Left kidney (tissue), 2 donors: ENCODE results near the gene MACROD2. TPM values are rescaled to one million over a fixed set of nuclear protein-coding genes. Genes with fewer than 3 reads are reported as not detected.
"Not testable (repeated sequence)": the region's sequence is repeated elsewhere in the genome, so short reads cannot be mapped to it uniquely, and the experiment has no call there.

Source experiments
- DNase-seq: peaks from one replicate; pipeline ENCODE4 v3.0.0-alpha.2; 2013
- polyA plus RNA-seq: library from polyadenylated mRNA; unstranded; fragments of 120-200 nt; gene quantifications from one replicate; pipeline ENCODE4 v1.2.1, GENCODE V29; 2013; ENCODE audit not compliant: insufficient read length

MACROD2 gene
- polyA plus RNA-seq, 1 donor: 17.2 TPM

- DNase-seq: no peak
Observed at GRCh38 chr20:14260367-14260766, 265.1 kb downstream of the MACROD2 start.

GRCh38 chr20:14264869-14265268 lies 269.6 kb downstream of the MACROD2 start:
- DNase-seq: no peak

GRCh38 chr20:14266246-14266645 lies 270.9 kb downstream of the MACROD2 start:
- no peak for DNase-seq

GRCh38 chr20:14270751-14271150 lies 275.4 kb downstream of the MACROD2 start:
- DNase-seq: not testable (repeated sequence)

GRCh38 chr20:14282140-14282539 lies 286.8 kb downstream of the MACROD2 start:
- DNase-seq: no peak

- no peak for DNase-seq
Observed at GRCh38 chr20:14284443-14284842, 289.1 kb downstream of the MACROD2 start.

- DNase-seq: no peak
Observed at GRCh38 chr20:14288341-14289330, 293.3 kb downstream of the MACROD2 start.

- no peak for DNase-seq
Observed at GRCh38 chr20:14291502-14291901, 296.2 kb downstream of the MACROD2 start.

- no peak for DNase-seq
Observed at GRCh38 chr20:14295238-14295637, 299.9 kb downstream of the MACROD2 start.

GRCh38 chr20:14295770-14296309 lies 300.5 kb downstream of the MACROD2 start:
- DNase-seq: no peak

- DNase-seq: no peak
Observed at GRCh38 chr20:14299831-14300230, 304.5 kb downstream of the MACROD2 start.

GRCh38 chr20:14303106-14303505 lies 307.8 kb downstream of the MACROD2 start:
- DNase-seq: no peak

GRCh38 chr20:14303651-14304050 lies 308.3 kb downstream of the MACROD2 start:
- no peak for DNase-seq

GRCh38 chr20:14304472-14304871 lies 309.2 kb downstream of the MACROD2 start:
- DNase-seq: no peak

- no peak for DNase-seq
Observed at GRCh38 chr20:14307956-14308355, 312.6 kb downstream of the MACROD2 start.

- no peak for DNase-seq
Observed at GRCh38 chr20:14310977-14311627, 315.8 kb downstream of the MACROD2 start.

- no peak for DNase-seq
Observed at GRCh38 chr20:14312001-14312400, 316.7 kb downstream of the MACROD2 start.

GRCh38 chr20:14313341-14314020 lies 318.2 kb downstream of the MACROD2 start:
- DNase-seq: no peak

GRCh38 chr20:14319704-14320103 lies 324.4 kb downstream of the MACROD2 start:
- no peak for DNase-seq

GRCh38 chr20:14331646-14332045 lies 336.3 kb downstream of the MACROD2 start:
- DNase-seq: no peak

- no peak for DNase-seq
Observed at GRCh38 chr20:14332866-14333265, 337.6 kb downstream of the MACROD2 start.

- DNase-seq: no peak
Observed at GRCh38 chr20:14333721-14334120, 338.4 kb downstream of the MACROD2 start.
